HepG2 (cell line): ENCODE results near the gene ABCA2. TPM values are rescaled to one million over a fixed set of nuclear protein-coding genes. Genes with fewer than 3 reads are reported as not detected.

Experiments used
- CHD2 ChIP-seq: IDR thresholded peaks from 2 replicates; pipeline ENCODE4 v1.6.1; 2011; ENCODE audit warnings: low read depth, low read length, improper control_type of control experiment
- E2F1 ChIP-seq: sonication (generic); formaldehyde crosslinking; IDR thresholded peaks from 2 replicates; pipeline ENCODE4 v1.5.0; 2020; ENCODE audit warnings: missing genetic modification reagents
- IKZF4 ChIP-seq: sonication (generic); formaldehyde crosslinking; IDR thresholded peaks from 2 replicates; pipeline ENCODE4 v1.5.1; 2020; ENCODE audit warnings: borderline replicate concordance, mild to moderate bottlenecking, low read depth, missing genetic modification reagents; ENCODE audit errors: not compliant biosample characterization
- IRF9 ChIP-seq: sonication (generic); formaldehyde crosslinking; IDR thresholded peaks from 2 replicates; pipeline ENCODE4 v1.8.0; 2022; ENCODE audit warnings: missing genetic modification reagents, mild to moderate bottlenecking, borderline replicate concordance
- KDM5B ChIP-seq: sonication (generic); formaldehyde crosslinking; IDR thresholded peaks from 2 replicates; pipeline ENCODE4 v1.4.0; 2020; ENCODE audit warnings: missing genetic modification reagents, mild to moderate bottlenecking, borderline replicate concordance
- KIAA2018 ChIP-seq: sonication (generic); formaldehyde crosslinking; IDR thresholded peaks from 2 replicates; pipeline ENCODE4 v1.5.0; 2020; ENCODE audit warnings: mild to moderate bottlenecking, missing genetic modification reagents, borderline replicate concordance
- SYNCRIP ChIP-seq: fragments of 200-400 bp; formaldehyde crosslinking; IDR thresholded peaks from 2 replicates; pipeline ENCODE4 v1.6.1; 2018; ENCODE audit warnings: mild to moderate bottlenecking, low read depth, low read length; ENCODE audit not compliant: insufficient read depth
- ZNF18 ChIP-seq: sonication (generic); formaldehyde crosslinking; IDR thresholded peaks from 2 replicates; pipeline ENCODE4 v1.8.0; 2022; ENCODE audit warnings: mild to moderate bottlenecking, missing genetic modification reagents; ENCODE audit not compliant: insufficient replicate concordance
- polyA plus RNA-seq, 8 experiments: library from polyadenylated mRNA; depleted of rRNA in 3 of 8; stranded (reverse) in 7 of 8; unstranded in 1 of 8; fragments of >200 nt; fragmentation: Illumina TruSeq in 4 of 8; extraction: Trizol in 4 of 8; gene quantifications; 2 replicates each; pipeline versions ENCODE4 v1.2.1 to v1.2.3, GENCODE V29; 2011 to 2016; ENCODE audit warnings: low read depth in 4 of 8, missing spikeins in 1 of 8, mixed read lengths in 1 of 8; ENCODE audit not compliant: insufficient read depth in 1 of 8
- total RNA-seq, 5 experiments: library from RNA; depleted of rRNA; stranded (reverse); fragments of >200 nt; fragmentation: Illumina TruSeq; extraction: Trizol; gene quantifications; 2 replicates each; pipeline ENCODE4 v1.2.3, GENCODE V29; 2016; ENCODE audit warnings: low read depth in 1 of 5

The ABCA2 gene
- total and polyA plus RNA-seq, 2 of the 13 experiments (the other 11 are each of a cell fraction or from before 2014, with no cell fraction given): 2.9 to 19.2 TPM

- TF ChIP-seq E2F1 (0 out of 2 replicates have a peak, but pooled peaks have one; percentile 56), CHD2 (no peak), IRF9 (CRISPR knock-in tag) (no peak; the same call in 1 of the 2 replicates), KIAA2018 (CRISPR knock-in tag) (no peak), ZNF18 (CRISPR knock-in tag) (no peak), IKZF4 (peak; percentile 61), KDM5B (CRISPR knock-in tag) (peak; percentile 69; the same call in 1 of the 2 replicates), SYNCRIP (no peak)
Observed at GRCh38 chr9:136991993-136992818, 35.8 kb downstream of the ABCA2 start, which contains the start of gene PAXX (continued).
